Measurements from ENCODE around the gene ADAMTS5. TPM values are rescaled to one million over a fixed set of nuclear protein-coding genes. Genes with fewer than 3 reads are reported as not detected.

The ADAMTS5 gene
- total and polyA plus RNA-seq, 2 donors (not counting 3 experiments of a cell fraction or from before 2014, with no cell fraction given): not detected

DNA sequence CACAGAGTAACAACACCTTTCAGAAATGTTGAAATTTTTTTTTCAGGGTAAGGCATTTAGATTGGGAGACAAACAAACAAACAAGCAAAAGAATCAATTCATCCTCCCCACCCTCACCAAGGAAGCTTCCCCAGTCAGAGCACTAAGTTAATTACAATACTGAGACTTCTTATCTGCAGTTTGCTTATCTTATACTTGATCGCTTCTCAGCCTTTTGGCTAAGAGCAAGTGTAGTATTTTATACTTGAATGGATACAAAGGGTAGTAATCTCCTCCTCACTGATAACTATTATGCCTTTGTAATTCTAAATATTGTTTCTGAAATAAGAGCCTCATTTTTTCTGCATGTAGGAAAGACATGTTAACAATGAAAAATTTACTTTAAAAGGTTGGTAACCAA, 54.4 kb downstream of the ADAMTS5 start:
- Histone ChIP-seq H3K9ac (replicated peaks; ENCODE audit: extremely low read depth, insufficient read depth, low read length) (no peak overlapping the region), H3K79me2 (ENCODE audit: control insufficient read depth, insufficient read depth, low read length) (no peaks in the 10 kb centered on the region), H3K4me1 (ENCODE audit: control insufficient read depth, extremely low read depth, insufficient read depth, low read length) (no peaks in the 10 kb centered on the region), H3K27ac (ENCODE audit: insufficient read depth, low read depth, low read length) (no peak overlapping the region), H3K4me2 (ENCODE audit: insufficient read depth, low read length) (no peak overlapping the region), H3K9me1 (replicated peaks; ENCODE audit: control insufficient read depth, extremely low read depth, insufficient read depth, low read length) (no peaks in the 10 kb centered on the region), H3K4me3 (replicated peaks in 1 of 3; ENCODE audit: insufficient read depth in 1 of 3, low read depth in 1 of 3, low read length in 3 of 3) (no peak overlapping the region), H3K9me3 (replicated peaks; ENCODE audit: control insufficient read depth, insufficient read depth, low read length) (no peaks in the 10 kb centered on the region), H3K27me3 (ENCODE audit: control insufficient read depth in 2 of 2, insufficient read depth in 2 of 2, low read length in 2 of 2) (no peaks in the 10 kb centered on the region), H4K20me1 (replicated peaks; ENCODE audit: control insufficient read depth, extremely low read depth, insufficient read depth, low read length) (no peaks in the 10 kb centered on the region), H2AFZ (ENCODE audit: low read depth, low read length) (no peak overlapping the region), H3K36me3 (ENCODE audit: control insufficient read depth in 2 of 2, extremely low read depth in 1 of 2, insufficient read depth in 2 of 2, low read length in 2 of 2) (no peaks in the 10 kb centered on the region)
- DNase-seq (ENCODE audit: low read depth, low spot score): no peak
- POLR2A ChIA-PET: no interaction called here
- TF ChIP-seq EZH2 (IDR thresholded peaks at IDR 0.05; ENCODE audit: borderline replicate concordance, low read depth, low read length, severe bottlenecking) (no peak), GATA2 (IDR thresholded peaks at IDR 0.05; ENCODE audit: insufficient read depth, insufficient read length, low read depth, low read length) (no peak), JUN (IDR thresholded peaks at IDR 0.05; ENCODE audit: borderline replicate concordance, insufficient read depth, insufficient read length, low read depth) (no peak), FOS (IDR thresholded peaks at IDR 0.05; ENCODE audit: borderline replicate concordance, insufficient read depth, low read length) (no peak), MYC (IDR thresholded peaks at IDR 0.05; ENCODE audit: low read depth, low read length) (no peak), MAX (IDR thresholded peaks at IDR 0.05; ENCODE audit: insufficient read depth, insufficient read length) (no peak), POLR2A (IDR thresholded peaks at IDR 0.05; ENCODE audit: low read depth, low read length) (no peak), POLR2AphosphoS5 (IDR thresholded peaks at IDR 0.05; ENCODE audit: insufficient read depth, low read depth, low read length) (no peak)
- TF ChIP-seq, protein P1, sequence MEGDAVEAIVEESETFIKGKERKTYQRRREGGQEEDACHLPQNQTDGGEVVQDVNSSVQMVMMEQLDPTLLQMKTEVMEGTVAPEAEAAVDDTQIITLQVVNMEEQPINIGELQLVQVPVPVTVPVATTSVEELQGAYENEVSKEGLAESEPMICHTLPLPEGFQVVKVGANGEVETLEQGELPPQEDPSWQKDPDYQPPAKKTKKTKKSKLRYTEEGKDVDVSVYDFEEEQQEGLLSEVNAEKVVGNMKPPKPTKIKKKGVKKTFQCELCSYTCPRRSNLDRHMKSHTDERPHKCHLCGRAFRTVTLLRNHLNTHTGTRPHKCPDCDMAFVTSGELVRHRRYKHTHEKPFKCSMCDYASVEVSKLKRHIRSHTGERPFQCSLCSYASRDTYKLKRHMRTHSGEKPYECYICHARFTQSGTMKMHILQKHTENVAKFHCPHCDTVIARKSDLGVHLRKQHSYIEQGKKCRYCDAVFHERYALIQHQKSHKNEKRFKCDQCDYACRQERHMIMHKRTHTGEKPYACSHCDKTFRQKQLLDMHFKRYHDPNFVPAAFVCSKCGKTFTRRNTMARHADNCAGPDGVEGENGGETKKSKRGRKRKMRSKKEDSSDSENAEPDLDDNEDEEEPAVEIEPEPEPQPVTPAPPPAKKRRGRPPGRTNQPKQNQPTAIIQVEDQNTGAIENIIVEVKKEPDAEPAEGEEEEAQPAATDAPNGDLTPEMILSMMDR (IDR thresholded peaks at IDR 0.05; ENCODE audit: extremely low read depth in 1 of 2, insufficient read depth in 1 of 2, low read depth in 1 of 2, low read length in 2 of 2): no peak
- dilution Hi-C loops (cut with MboI; ENCODE audit: extremely low pct_ligation_motif_present, low sequenced_read_pairs): no loop called here
- intact Hi-C loops (cut with micrococcal nuclease): no loop called here
- no peak for FAIRE-seq
- no TSS peak for BruUV-seq (replicated peaks)
- CTCF ChIA-PET: no interaction called here
